HepG2 (cell line): Measurements from ENCODE around the gene ATG4A. TPM values are rescaled to one million over a fixed set of nuclear protein-coding genes. Genes with fewer than 3 reads are reported as not detected.

Source experiments
- ATAC-seq: fragments of 200-7000 bp; cut with Tn5 transposase; 3 replicates; pipeline ENCODE4 v1.9.1; 2020; ENCODE audit warnings: mild to moderate bottlenecking, moderate library complexity
- BruUV-seq: library from RNA; stranded (reverse); fragments of 400-500 nt; replicated peaks from 2 replicates; lab custom pipeline; 2021; lab: Mats Ljungman, UMichigan
- CTCF ChIA-PET: fragments of 300-600 bp; formaldehyde crosslinking; extraction: SDS; loops from one replicate; lab custom pipeline; 2021; ENCODE audit warnings: low total read pairs, inconsistent platforms, low intra/inter-chr PET ratio; lab: Yijun Ruan, JAX
- POLR2A ChIA-PET: fragments of 350-600 bp; sonication (Branson Sonifier 250); formaldehyde crosslinking; loops from one replicate; lab custom pipeline; 2020; ENCODE audit warnings: antibody characterized with exemption, inconsistent platforms; lab: Yijun Ruan, JAX
- DNase-seq: peaks from one replicate; pipeline ENCODE4 v3.0.0-alpha.2; 2015; ENCODE audit warnings: low spot score
- FAIRE-seq: peaks from 3 replicates; lab custom pipeline; 2011; peaks lifted over from hg19 to GRCh38; lab: Jason Lieb, UNC
- H2AFZ ChIP-seq: one replicate; pipeline ENCODE4 v1.6.1; 2011; ENCODE audit warnings: low read length, inconsistent platforms
- H3K27ac ChIP-seq: fragments of 300-600 bp; 3 replicates; pipeline ENCODE4 v1.8.0; 2011; ENCODE audit warnings: mixed run types, mild to moderate bottlenecking, mixed read lengths, low read length, inconsistent platforms; ENCODE audit not compliant: insufficient read depth; ENCODE audit errors: extremely low read length
- H3K27me3 ChIP-seq, 2 experiments: fragments of 200-600 bp in 1 of 2; 2 replicates in 1 of 2; 3 replicates in 1 of 2; pipeline versions ENCODE4 v1.6.0 to v1.8.0; 2011; ENCODE audit warnings: low read length in 2 of 2, mild to moderate bottlenecking in 2 of 2, moderate library complexity in 2 of 2, inconsistent platforms in 1 of 2; ENCODE audit not compliant: insufficient read depth in 2 of 2, control insufficient read depth in 1 of 2
- H3K36me3 ChIP-seq, 2 experiments: fragments of 200-600 bp in 1 of 2; replicated peaks in 1 of 2; 2 replicates in 1 of 2; 3 replicates in 1 of 2; pipeline versions ENCODE4 v1.5.1 to v1.8.0; 2011; ENCODE audit warnings: low read length in 2 of 2, inconsistent platforms in 1 of 2; ENCODE audit not compliant: insufficient read depth in 2 of 2, control insufficient read depth in 1 of 2
- H3K4me1 ChIP-seq: 2 replicates; pipeline ENCODE4 v1.5.1; 2012; ENCODE audit warnings: low read length, inconsistent platforms; ENCODE audit not compliant: insufficient read depth
- H3K4me2 ChIP-seq: 2 replicates; pipeline ENCODE4 v1.6.0; 2011; ENCODE audit warnings: low read depth, low read length, inconsistent platforms
- H3K4me3 ChIP-seq, 3 experiments: fragments of 200-600 bp in 1 of 3; sonication (generic), shearing (Covaris generic) in 1 of 3; replicated peaks in 1 of 3; 2 replicates each; pipeline ENCODE4 v1.5.1; 2011 to 2016; ENCODE audit warnings: low read length in 3 of 3, inconsistent platforms in 2 of 3, low read depth in 2 of 3, mild to moderate bottlenecking in 2 of 3, control low read depth in 1 of 3, mixed read lengths in 1 of 3; ENCODE audit not compliant: insufficient read depth in 1 of 3
- H3K79me2 ChIP-seq: one replicate; pipeline ENCODE4 v1.6.1; 2011; ENCODE audit warnings: low read length, inconsistent platforms; ENCODE audit not compliant: insufficient read depth
- H3K9ac ChIP-seq: 2 replicates; pipeline ENCODE4 v1.6.0; 2011; ENCODE audit warnings: mild to moderate bottlenecking, low read depth, low read length, inconsistent platforms; ENCODE audit not compliant: insufficient read depth
- H3K9me3 ChIP-seq: 2 replicates; pipeline ENCODE4 v1.5.1; 2012; ENCODE audit warnings: mild to moderate bottlenecking, low read length
- H4K20me1 ChIP-seq: 2 replicates; pipeline ENCODE4 v1.6.0; 2011; ENCODE audit warnings: inconsistent platforms, mild to moderate bottlenecking, low read length, moderate library complexity; ENCODE audit not compliant: insufficient read depth
- CERS6 ChIP-seq: sonication (generic); formaldehyde crosslinking; IDR thresholded peaks from 2 replicates; pipeline ENCODE4 v1.5.0; 2020; ENCODE audit warnings: missing genetic modification reagents
- HMGA1 ChIP-seq: sonication (generic); formaldehyde crosslinking; conservative IDR thresholded peaks from 2 replicates; pipeline ENCODE4 v1.4.0; 2020; ENCODE audit warnings: missing genetic modification reagents
- HOXD1 ChIP-seq: sonication (generic); formaldehyde crosslinking; IDR thresholded peaks from 2 replicates; pipeline ENCODE4 v1.5.0; 2020; ENCODE audit warnings: missing genetic modification reagents
- IKZF1 ChIP-seq: fragments of 450-650 bp; IDR thresholded peaks from 2 replicates; pipeline ENCODE4 v1.7.1; 2016
- NFE2 ChIP-seq: sonication (generic); formaldehyde crosslinking; IDR thresholded peaks from 2 replicates; pipeline ENCODE4 v1.4.0; 2020; ENCODE audit warnings: missing genetic modification reagents
- RFXANK ChIP-seq: IDR thresholded peaks from 2 replicates; pipeline ENCODE4 v1.6.1; 2016
- SMYD3 ChIP-seq: sonication (generic); formaldehyde crosslinking; IDR thresholded peaks from 2 replicates; pipeline ENCODE4 v1.8.1; 2023; ENCODE audit warnings: mild to moderate bottlenecking, missing genetic modification reagents
- SP2 ChIP-seq: sonication (generic); formaldehyde crosslinking; IDR thresholded peaks from 2 replicates; pipeline ENCODE4 v1.5.1; 2020; ENCODE audit warnings: mild to moderate bottlenecking, missing genetic modification reagents
- ZBTB21 ChIP-seq: sonication (generic); formaldehyde crosslinking; IDR thresholded peaks from 2 replicates; pipeline ENCODE4 v1.4.0; 2020; ENCODE audit warnings: missing genetic modification reagents
- ZBTB7B ChIP-seq: sonication (generic); formaldehyde crosslinking; IDR thresholded peaks from 2 replicates; pipeline ENCODE4 v1.4.0; 2020; ENCODE audit warnings: missing genetic modification reagents
- ZNF235 ChIP-seq: sonication (generic); formaldehyde crosslinking; IDR thresholded peaks from 2 replicates; pipeline ENCODE4 v1.8.1; 2023; ENCODE audit warnings: mild to moderate bottlenecking, missing genetic modification reagents, borderline replicate concordance
- ZNF460 ChIP-seq: sonication (generic); formaldehyde crosslinking; IDR thresholded peaks from 2 replicates; pipeline ENCODE4 v1.5.1; 2020; ENCODE audit warnings: missing genetic modification reagents, mild to moderate bottlenecking, borderline replicate concordance
- ZNF597 ChIP-seq: sonication (generic); formaldehyde crosslinking; IDR thresholded peaks from 2 replicates; pipeline ENCODE4 v1.5.0; 2020; ENCODE audit warnings: missing genetic modification reagents
- WGBS: methylation state at CpG from one replicate; pipeline ENCODE4 v1.1.6; 2017; ENCODE audit warnings: low lambda C conversion rate; 5-methylcytosine and 5-hydroxymethylcytosine counted together
- in situ Hi-C: cut with HindIII; loops from 2 replicates; pipeline ENCODE4 v1.10.0; 2017; ENCODE audit warnings: low pct_unique_long_range_greater_than_20kb; ENCODE audit not compliant: extremely low pct_ligation_motif_present
- intact Hi-C: fragments of 100-400 bp; cut with micrococcal nuclease; formaldehyde crosslinking; loops from one replicate; pipeline ENCODE4 v1.10.0; 2022; ENCODE audit not compliant: unreplicated experiment
- polyA plus RNA-seq, 8 experiments: library from polyadenylated mRNA; depleted of rRNA in 3 of 8; stranded (reverse) in 7 of 8; unstranded in 1 of 8; fragments of >200 nt; fragmentation: Illumina TruSeq in 4 of 8; extraction: Trizol in 4 of 8; gene quantifications; 2 replicates each; pipeline versions ENCODE4 v1.2.1 to v1.2.3, GENCODE V29; 2011 to 2016; ENCODE audit warnings: low read depth in 4 of 8, missing spikeins in 1 of 8, mixed read lengths in 1 of 8; ENCODE audit not compliant: insufficient read depth in 1 of 8
- total RNA-seq, 5 experiments: library from RNA; depleted of rRNA; stranded (reverse); fragments of >200 nt; fragmentation: Illumina TruSeq; extraction: Trizol; gene quantifications; 2 replicates each; pipeline ENCODE4 v1.2.3, GENCODE V29; 2016; ENCODE audit warnings: low read depth in 1 of 5
- TF ChIP-seq, protein P1 (sequence below): sonication (generic); formaldehyde crosslinking; IDR thresholded peaks from 2 replicates; pipeline ENCODE4 v1.8.0; 2022; ENCODE audit warnings: mild to moderate bottlenecking, missing genetic modification reagents, moderate library complexity
- TF ChIP-seq, protein P2 (sequence below): sonication (generic); formaldehyde crosslinking; IDR thresholded peaks from 2 replicates; pipeline ENCODE4 v1.4.0; 2020; ENCODE audit warnings: mild to moderate bottlenecking, missing genetic modification reagents
- TF ChIP-seq, protein P3 (sequence below): IDR thresholded peaks from 2 replicates; pipeline ENCODE4 v1.6.1; 2016; ENCODE audit warnings: missing biosample characterization, missing genetic modification reagents, low read depth
- TF ChIP-seq, protein P4 (sequence below): sonication (generic); formaldehyde crosslinking; IDR thresholded peaks from 2 replicates; pipeline ENCODE4 v1.4.0; 2020; ENCODE audit warnings: missing genetic modification reagents

The ATG4A gene
- total and polyA plus RNA-seq, 2 of the 13 experiments (the other 11 are each of a cell fraction or from before 2014, with no cell fraction given) = 3.3 to 6.3 TPM

DNA sequence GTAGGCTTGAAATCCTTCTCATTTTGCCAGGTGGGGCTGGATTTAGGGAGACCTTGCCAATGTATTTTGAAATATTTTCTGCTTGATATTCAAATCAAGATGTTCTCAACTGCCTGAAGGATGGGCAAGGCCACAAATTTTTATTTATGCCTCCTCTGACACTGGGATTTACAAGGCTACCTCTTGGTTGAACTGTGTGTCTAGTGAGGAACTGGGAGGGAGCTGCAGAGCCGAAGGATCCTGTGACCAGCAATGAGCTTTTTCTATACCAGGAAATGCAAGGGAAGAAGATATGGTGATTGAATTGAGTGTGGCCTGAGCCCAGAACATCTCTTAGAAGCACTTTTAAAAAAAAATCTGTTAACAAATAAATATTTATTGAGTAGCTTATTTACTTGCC lies 31.8 kb upstream of the ATG4A start (continued):
- TF ChIP-seq SMYD3 (CRISPR knock-in tag) (no peak), SP2 (CRISPR knock-in tag) (no peak), CERS6 (no peak), NFE2 (CRISPR knock-in tag) (no peak), ZBTB21 (no peak)
- TF ChIP-seq, protein P1, sequence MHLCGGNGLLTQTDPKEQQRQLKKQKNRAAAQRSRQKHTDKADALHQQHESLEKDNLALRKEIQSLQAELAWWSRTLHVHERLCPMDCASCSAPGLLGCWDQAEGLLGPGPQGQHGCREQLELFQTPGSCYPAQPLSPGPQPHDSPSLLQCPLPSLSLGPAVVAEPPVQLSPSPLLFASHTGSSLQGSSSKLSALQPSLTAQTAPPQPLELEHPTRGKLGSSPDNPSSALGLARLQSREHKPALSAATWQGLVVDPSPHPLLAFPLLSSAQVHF (CRISPR knock-in tag) = no peak
- TF ChIP-seq, protein P2, sequence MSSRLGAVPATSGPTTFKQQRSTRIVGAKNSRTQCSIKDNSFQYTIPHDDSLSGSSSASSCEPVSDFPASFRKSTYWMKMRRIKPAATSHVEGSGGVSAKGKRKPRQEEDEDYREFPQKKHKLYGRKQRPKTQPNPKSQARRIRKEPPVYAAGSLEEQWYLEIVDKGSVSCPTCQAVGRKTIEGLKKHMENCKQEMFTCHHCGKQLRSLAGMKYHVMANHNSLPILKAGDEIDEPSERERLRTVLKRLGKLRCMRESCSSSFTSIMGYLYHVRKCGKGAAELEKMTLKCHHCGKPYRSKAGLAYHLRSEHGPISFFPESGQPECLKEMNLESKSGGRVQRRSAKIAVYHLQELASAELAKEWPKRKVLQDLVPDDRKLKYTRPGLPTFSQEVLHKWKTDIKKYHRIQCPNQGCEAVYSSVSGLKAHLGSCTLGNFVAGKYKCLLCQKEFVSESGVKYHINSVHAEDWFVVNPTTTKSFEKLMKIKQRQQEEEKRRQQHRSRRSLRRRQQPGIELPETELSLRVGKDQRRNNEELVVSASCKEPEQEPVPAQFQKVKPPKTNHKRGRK (CRISPR knock-in tag) = no peak
- TF ChIP-seq, protein P3, sequence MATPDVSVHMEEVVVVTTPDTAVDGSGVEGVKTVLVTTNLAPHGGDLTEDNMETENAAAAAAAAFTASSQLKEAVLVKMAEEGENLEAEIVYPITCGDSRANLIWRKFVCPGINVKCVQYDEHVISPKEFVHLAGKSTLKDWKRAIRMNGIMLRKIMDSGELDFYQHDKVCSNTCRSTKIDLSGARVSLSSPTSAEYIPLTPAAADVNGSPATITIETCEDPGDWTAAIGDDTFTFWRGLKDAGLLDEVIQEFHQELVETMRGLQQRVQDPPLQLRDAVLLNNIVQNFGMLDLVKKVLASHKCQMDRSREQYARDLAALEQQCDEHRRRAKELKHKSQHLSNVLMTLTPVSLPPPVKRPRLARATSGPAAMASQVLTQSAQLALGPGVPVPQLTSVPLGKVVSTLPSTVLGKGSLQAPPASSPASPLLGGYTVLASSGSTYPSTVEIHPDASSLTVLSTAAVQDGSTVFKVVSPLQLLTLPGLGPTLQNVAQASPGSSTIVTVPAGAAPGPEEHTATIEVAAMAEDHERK (CRISPR knock-in tag) = no peak

DNA sequence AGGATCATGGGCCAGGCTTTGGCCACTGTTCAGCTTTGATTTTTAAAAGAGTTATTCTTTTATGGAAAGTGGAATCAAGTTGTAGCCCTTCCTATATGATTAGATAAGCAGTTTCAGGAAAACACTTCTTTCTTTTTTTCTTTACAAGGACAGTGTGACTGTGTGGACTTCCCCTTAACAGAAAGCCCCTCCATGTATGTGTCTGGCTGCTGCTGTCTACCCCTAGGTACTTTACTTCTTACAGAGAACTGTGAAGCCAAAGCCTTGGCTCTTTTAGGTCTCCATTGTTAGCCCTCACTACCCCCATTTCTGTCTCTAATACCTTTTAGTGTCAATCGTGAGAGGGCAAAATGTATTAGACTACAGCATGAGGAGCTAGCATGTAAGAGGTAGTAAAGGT lies 27.6 kb upstream of the ATG4A start:
- Histone ChIP-seq H3K4me3 (no peak overlapping the region), H3K9me3 (no peaks in the 10 kb centered on the region), H3K27ac (no peak overlapping the region), H3K4me1 (no peaks in the 10 kb centered on the region), H3K36me3 (no peaks in the 10 kb centered on the region), H3K79me2 (no peaks in the 10 kb centered on the region), H4K20me1 (no peaks in the 10 kb centered on the region), H3K9ac (no peak overlapping the region), H2AFZ (no peak overlapping the region), H3K4me2 (no peak overlapping the region), H3K27me3 (no peaks in the 10 kb centered on the region)
- ChIA-PET POLR2A (no interaction called here), CTCF (no interaction called here)
- no peak for ATAC-seq
- no TSS peak for BruUV-seq
- FAIRE-seq = no peak
- intact Hi-C loops = no loop called here
- in situ Hi-C loops = no loop called here
- WGBS = 0% methylated on average over 1 of the region's 1 CpG
- no peak for DNase-seq
- TF ChIP-seq ZNF597 (CRISPR knock-in tag) = no peak
- TF ChIP-seq ZNF235 (CRISPR knock-in tag) = no peak
- no peak for TF ChIP-seq IKZF1
- no peak for TF ChIP-seq HMGA1 (CRISPR knock-in tag)
- no peak for TF ChIP-seq ZNF460 (CRISPR knock-in tag)
- TF ChIP-seq, protein P4, sequence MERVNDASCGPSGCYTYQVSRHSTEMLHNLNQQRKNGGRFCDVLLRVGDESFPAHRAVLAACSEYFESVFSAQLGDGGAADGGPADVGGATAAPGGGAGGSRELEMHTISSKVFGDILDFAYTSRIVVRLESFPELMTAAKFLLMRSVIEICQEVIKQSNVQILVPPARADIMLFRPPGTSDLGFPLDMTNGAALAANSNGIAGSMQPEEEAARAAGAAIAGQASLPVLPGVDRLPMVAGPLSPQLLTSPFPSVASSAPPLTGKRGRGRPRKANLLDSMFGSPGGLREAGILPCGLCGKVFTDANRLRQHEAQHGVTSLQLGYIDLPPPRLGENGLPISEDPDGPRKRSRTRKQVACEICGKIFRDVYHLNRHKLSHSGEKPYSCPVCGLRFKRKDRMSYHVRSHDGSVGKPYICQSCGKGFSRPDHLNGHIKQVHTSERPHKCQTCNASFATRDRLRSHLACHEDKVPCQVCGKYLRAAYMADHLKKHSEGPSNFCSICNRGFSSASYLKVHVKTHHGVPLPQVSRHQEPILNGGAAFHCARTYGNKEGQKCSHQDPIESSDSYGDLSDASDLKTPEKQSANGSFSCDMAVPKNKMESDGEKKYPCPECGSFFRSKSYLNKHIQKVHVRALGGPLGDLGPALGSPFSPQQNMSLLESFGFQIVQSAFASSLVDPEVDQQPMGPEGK = no peak
- TF ChIP-seq ZBTB7B (CRISPR knock-in tag) = no peak
- no peak for TF ChIP-seq HOXD1 (CRISPR knock-in tag)
- no peak for TF ChIP-seq RFXANK (CRISPR knock-in tag)
